Measurements from ENCODE around the gene MGAT4B.
"Not testable (repeated sequence)": the region's sequence is repeated elsewhere in the genome, so short reads cannot be mapped to it uniquely, and the experiment has no call there.

Gene MGAT4B

DNA sequence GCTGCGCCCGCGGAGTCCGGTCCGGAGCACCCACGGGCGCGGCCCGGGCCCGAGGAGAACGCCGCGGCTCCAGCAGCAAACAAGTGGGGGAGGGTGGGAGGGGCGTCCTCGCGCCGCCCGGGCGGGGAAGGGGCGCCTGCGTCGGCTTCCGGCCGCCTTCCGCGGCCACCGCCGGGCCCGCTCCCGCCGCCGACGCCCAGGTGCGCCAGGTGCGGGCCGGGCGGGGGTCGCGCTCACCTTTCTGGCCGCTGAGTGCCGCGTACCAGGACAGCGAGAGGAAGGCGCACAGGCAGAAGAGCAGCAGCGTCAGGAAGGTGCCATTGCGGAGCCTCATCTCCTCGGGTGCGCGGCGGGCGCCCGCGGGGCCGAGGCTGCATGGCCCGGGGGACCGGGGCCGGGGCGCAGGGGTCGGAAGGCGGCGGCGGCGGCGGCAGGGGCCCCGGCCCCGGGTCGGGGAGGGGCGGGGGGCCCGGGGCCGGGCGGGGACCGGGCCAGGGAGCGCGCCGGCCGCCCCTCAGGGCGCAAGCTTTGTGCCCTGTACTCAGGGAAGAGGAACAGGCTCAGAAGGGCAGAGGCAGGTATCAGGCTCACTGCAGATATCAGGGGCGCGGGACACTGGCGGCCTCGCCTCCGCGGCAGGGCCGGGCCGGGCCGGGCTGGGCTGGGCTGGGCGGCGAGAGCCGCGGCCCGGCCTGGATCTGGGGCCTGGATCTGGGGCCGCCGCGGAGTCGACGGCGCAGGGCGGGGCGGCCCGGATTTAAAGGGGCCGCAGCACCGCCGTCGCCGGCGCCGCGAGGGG is at the start of gene MGAT4B:
TSS of gene MGAT4B (minus strand) at position 617 of the 799 bp plus-strand sequence. CDS start at position 334, 283 bp downstream.
- DNase-seq (ENCODE audit: low read depth) = peak; percentile 64

DNA sequence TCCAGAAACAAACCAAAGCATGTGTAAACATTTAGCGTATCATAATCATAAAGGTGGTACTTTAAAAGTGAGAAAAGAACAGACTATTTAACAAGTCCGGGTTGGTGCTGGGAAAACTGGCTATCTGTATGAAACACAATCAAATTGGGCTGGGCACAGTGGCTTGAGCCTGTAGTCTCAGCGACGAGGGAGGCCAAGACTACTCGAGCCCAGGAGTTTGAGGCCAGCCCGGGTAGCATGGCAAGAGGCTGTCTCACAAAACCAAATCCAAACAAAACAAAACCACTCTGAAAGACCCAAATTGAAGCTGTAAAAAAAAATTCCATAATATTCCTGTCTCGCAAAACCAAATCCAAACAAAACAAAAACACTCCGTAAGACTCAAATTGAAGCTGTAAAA is 47.7 kb upstream of the MGAT4B start:
- no peak for DNase-seq (ENCODE audit: low read depth)

DNA sequence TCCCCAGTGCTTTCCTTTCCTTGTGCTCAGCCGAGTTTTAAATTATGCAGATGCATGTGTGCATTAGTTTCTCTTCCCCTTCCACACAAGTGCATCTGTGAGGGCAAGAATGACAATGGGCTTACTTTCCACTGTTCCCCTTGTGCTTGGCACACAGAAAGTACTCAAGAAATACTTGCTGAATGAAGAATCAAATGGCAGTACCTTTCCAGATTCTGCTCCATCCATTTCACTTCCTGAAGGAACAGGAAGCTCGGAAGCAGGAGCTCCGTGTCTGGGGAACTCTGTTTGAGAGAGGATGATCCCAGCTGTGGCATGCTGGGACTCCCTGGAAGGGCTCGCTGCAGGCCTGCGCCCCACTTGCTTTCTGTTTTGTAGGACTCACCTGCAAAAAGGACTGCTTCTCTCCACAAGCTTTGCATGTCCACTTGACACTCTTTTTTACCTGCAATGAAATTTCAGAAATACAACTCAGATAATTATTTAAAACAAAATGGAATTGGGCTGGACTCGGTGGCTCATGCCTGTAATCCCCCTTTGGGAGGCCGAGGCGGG is 46.4 kb upstream of the MGAT4B start:
- no peak for DNase-seq (ENCODE audit: low read depth)

DNA sequence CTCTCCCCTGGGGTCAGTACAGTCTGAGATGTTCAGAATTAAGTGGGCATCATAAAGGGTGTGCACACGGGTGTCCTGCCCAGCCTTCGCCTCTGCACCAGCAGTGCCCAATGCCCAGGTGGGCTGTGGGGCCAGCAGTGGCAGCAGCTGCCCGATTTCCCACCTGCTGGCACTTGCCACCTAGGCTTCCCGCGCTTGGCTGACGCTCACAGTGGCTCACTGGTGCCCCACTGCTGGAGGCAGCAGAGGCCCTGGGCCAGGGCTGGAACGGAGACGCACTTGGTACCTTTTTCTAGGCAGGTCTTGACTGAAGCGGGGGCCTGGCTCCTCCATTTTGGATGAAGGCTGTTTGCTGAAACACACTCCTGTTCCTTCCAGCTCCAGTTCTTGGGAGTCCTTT is 35.0 kb upstream of the MGAT4B start:
- DNase-seq (ENCODE audit: low read depth) = no peak

DNA sequence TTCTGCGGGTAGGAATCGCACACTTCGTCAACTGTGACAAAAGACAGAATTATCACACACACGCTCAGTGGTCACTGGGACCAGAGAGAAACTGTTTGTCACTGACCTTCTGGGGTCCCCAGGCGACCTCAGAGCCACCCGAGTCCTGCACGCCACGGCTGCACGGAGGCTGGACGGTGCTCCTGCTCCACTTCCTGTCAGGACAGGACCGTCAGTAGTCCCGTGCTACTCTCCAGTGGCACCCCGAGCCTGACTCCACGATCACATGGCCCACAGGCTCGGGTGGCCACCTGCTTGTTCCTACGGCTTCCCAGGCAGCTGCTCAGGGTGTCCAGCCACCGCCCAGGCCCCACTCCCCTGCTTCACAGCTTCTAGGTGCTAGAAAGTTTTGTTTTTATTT is 34.1 kb upstream of the MGAT4B start:
- DNase-seq (ENCODE audit: low read depth) = no peak

DNA sequence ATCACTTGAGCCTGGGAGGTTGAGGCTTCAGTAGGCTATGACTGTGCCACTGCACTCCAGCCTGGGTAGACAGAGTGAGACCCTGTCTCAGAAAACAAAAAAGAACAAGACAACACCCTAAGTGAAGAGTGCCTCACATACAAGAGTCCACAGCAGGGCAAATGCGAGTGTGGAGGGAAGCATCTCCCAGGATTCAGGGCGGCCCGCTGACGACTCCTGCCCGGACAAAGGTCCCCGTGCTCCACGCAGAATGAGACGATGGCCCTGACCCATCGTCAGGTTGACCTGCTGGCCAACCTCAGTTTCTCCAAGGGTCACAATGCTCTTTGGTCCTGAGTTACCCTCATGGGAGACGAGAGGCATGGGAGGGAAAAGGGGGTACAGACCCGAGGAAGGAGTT is 33.7 kb upstream of the MGAT4B start:
- DNase-seq (ENCODE audit: low read depth) = no peak

DNA sequence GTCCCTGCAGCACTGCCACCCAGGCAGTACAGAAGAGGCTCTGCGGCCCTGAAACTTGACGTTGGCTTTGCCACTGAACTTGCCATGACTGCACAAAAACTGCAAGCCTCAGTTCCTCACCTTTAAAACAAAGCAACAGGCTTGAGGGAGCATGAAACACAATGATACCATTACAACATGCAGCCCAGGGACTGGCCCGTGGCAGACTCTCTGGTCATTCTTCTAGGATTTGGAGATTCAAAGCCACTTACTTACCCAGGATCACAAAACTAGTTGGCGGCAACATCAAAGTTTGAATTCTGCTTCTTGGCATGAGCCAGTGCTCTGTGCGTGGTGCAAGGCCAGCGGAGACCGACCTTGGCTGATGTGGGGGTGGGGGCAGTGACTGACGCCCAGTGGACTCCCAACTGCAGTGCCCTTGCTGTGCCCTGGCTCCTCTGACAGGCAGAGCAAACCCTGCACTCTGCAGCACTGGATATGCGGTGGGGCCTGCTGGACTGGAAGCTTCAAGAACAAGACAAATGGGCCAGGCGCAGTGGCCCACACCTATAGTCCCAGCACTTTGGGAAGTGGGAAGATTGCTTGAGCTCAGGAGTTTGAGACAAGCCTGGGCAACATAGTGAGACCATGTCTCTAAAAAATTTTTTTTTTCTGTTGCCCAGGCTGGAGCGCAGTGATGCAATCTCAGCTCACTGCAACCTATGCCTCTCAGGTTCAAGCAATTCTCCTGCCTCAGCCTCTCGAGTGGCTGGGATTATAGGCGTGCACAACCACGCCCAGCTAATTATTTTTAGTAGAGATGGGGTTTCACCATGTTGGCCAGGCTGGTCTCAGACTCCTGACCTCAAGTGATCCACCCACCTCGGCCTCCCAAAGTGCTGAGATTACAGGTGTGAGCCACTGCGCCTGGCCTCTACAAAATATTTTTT is 32.9 kb upstream of the MGAT4B start:
- DNase-seq (ENCODE audit: low read depth) = peak; percentile 43

DNA sequence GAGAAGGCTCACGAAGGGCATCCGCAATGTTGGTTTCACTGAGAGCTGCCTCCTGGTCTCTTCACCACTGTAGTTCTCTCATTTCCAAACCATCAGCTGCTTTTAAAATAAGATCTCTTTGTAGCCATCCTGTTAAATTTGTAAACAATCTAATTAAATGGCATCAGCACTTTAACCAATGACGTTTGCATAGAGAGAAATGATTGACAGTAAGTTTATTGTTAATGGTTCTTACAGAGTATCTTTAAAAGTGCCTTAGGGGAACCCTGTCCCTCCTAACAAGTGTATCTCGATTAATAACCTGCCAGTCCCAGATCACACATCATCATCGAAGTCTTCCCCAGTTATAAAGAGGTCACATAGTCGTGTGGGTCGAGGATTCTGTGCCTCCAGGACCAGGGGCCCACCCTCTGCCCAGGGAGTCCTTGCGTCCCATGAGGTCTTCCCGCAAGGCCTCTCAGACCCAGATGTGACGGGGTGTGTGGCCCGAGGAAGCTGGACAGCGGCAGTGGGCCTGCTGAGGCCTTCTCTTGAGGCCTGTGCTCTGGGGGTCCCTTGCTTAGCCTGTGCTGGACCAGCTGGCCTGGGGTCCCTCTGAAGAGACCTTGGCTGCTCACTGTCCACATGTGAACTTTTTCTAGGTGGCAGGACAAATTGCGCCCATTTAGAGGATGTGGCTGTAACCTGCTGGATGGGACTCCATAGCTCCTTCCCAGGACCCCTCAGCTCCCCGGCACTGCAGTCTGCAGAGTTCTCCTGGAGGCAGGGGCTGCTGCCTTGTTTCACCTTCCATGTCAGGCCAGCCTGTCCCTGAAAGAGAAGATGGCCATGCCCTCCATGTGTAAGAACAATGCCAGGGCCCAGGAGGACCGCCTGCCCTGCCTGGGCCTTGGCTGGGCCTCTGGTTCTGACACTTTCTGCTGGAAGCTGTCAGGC is 30.7 kb upstream of the MGAT4B start:
- DNase-seq (ENCODE audit: low read depth) = no peak

DNA sequence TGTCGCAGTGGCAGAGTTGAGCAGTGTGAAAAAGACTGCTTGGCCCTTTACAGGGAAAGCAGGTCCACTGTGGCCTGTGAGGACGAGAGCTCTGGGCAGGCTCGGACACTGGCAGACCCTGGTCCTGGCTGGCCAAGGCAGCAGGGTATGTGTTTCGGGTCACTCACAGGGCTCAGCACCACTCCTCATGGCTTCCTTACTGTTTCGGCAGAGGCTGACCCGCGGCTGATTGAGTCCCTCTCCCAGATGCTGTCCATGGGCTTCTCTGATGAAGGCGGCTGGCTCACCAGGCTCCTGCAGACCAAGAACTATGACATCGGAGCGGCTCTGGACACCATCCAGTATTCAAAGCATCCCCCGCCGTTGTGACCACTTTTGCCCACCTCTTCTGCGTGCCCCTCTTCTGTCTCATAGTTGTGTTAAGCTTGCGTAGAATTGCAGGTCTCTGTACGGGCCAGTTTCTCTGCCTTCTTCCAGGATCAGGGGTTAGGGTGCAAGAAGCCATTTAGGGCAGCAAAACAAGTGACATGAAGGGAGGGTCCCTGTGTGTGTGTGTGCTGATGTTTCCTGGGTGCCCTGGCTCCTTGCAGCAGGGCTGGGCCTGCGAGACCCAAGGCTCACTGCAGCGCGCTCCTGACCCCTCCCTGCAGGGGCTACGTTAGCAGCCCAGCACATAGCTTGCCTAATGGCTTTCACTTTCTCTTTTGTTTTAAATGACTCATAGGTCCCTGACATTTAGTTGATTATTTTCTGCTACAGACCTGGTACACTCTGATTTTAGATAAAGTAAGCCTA is 29.8 kb upstream of the MGAT4B start:
- DNase-seq (ENCODE audit: low read depth) = peak; percentile 59

DNA sequence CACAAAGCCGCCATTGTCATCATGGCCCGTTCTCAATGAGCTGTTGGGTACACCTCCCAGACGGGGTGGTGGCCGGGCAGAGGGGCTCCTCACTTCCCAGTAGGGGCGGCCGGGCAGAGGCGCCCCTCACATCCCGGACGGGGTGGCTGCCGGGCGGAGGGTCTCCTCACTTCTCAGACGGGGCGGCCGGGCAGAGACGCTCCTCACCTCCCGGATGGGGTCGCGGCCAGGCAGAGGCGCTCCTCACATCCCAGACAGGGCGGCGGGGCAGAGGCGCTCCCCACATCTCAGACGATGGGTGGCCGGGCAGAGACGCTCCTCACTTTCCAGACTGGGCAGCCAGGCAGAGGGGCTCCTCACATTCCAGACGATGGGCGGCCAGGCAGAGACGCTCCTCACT is 28.2 kb upstream of the MGAT4B start:
- DNase-seq (ENCODE audit: low read depth) = not testable (repeated sequence)

DNA sequence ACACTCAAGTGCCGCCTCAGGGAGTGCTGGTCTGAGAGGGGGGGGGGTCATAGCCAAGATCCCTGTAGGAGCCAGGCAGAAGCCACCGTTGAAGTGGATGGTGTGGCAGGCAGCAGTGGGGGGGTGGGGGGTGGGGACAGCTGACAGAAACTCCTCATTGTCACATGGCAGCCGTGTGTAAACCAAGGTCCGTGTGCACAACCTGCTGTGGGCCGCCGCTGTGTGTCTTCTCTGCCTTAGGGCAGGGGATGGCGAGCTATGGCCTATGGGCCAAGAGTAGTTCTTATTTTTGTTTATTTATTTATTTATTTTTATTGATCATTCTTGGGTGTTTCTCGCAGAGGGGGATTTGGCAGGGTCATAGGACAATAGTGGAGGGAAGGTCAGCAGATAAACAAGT is 27.5 kb upstream of the MGAT4B start:
- DNase-seq (ENCODE audit: low read depth) = no peak

DNA sequence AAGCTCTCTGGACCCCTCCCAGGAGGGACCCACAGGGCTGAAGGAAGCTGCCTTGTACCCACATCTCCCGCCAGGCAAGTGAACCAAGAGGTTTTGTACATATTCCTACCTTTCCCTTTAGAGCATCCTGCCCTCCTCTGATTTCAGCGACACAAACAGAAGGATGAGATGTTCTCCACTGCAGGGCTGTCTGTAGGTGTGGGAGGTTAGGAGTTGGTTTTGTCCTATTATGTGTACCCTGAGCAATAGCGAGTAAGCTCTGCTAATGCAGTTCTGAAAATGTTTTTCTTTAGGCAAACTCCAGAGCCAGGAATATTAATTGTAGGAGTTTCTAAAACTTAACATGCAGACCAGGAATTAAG is 27.0 kb upstream of the MGAT4B start:
- DNase-seq (ENCODE audit: low read depth) = no peak

DNA sequence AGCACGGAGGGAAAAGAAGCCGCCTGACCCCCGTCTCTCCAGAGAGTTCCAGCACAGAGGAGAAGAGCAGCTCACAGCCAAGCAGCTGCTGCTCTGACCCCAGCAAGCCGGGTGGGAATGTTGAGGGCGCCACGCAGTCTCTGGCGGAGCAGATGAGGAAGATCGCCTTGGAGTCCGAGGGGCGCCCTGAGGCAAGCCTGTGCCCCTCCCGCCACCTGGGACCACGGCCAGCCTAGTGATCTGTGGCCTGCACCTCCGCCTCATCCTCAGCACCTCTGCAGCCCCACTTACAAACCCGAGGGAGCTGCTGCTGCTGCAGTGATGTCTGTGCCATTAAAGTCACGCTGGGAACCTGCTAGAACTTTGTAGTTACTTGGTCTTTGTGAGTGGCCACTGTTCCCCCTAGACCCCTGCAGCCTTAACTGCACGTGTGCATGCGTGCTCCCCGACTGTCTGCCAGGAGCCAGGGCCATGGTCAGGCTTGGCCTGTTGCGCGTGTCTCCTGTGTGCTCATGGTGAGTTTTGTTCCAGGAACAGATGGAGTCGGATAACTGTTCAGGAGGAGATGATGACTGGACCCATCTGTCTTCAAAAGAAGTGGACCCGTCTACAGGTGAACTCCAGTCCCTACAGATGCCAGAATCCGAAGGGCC is 26.5 kb upstream of the MGAT4B start:
- no peak for DNase-seq (ENCODE audit: low read depth)

DNA sequence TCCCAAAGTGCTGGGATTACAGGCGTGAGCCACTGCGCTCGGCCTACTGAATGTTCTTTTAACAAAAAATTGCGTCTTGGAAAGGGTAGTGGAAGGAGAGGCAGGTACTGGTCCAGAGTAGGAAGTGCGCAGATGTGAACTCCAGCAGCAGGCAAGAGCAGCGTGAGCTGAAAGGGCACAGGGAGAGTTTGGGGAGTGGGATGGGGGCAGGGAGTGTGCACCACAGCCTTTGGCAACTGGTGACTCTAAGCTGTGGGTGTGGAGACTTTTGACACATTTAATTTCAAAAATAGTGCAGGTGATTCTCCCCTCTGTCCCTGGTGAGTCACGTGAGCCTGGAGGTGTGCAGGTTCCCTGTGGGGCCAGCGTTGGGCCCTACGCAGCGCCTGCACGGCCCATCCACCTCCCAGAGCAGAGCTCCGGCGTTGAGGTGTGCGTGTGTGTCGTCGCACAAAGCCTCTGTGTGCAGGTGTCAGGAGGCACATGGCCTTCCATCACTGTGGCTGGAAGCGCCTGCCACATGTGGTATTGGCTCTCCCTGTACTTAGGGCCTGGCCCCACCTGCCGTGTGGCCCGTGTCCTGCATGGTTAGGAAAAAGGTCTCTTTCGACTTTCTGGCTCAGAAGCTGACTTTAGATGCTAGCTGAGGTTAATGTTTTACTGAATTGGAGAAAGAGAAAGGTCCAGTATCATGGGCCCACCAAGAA is 25.5 kb upstream of the MGAT4B start:
- no peak for DNase-seq (ENCODE audit: low read depth)

DNA sequence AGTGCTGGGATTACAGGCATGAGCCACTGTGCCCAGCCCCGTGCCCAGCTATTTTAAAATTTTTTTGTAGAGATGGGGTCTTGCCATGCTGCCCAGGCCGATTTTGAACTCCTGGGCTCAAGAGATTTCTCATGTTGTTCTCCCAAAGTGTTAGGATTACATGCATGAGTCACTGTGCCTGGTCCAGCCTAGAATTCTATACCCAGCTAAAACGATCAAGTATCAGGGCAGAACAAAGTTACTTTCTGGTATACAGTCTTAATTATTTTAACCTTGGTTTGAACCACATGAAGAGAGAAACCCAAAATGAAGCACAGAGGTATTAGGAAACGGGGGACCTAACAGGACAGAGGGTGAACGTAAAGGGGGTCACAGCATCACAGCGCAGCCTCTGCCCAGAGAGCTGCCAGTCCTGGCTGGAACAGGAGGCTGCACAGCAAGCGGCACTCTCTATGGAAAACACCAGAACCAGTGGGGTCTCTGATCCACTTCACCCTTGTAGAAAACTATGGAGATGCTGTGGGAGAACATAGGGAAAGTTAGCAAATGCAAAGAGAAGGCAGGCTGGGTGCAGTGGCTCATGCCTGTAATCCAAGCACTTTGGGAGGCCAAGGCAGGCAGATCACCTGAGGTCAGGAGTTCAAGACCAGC is 24.3 kb upstream of the MGAT4B start:
- DNase-seq (ENCODE audit: low read depth) = no peak

DNA sequence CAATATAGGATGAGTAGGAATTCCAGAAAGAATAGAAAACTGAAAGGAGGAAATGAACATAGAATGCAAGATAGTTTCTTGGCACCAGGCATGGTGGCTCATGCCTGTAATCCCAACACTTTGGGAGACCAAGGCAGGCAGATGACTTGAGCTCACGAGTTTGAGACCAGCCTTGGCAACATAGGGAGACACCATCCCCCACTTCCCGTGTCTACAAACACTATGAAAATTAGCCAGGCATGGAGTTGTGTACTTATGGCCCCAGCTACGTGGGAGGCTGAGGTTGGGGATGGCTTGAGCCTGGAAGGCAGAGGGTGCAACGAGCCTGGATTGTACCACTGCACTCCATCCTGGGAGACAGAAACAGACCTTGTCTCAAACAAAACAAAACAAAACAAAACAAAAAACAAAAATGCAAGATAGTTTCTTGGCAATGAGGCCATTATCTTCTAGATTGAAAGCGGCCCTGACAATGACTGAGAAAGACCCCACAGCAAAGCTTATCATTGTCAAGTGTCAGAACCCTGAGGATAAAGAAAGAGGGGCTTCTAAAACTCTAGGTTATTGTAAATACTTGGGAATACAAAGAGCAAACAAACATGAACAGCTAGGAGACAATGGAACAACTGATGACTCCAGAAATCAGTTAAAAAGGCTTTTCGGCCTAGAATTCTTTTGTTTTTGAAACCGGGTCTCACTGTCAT is 23.2 kb upstream of the MGAT4B start:
- DNase-seq (ENCODE audit: low read depth) = no peak

DNA sequence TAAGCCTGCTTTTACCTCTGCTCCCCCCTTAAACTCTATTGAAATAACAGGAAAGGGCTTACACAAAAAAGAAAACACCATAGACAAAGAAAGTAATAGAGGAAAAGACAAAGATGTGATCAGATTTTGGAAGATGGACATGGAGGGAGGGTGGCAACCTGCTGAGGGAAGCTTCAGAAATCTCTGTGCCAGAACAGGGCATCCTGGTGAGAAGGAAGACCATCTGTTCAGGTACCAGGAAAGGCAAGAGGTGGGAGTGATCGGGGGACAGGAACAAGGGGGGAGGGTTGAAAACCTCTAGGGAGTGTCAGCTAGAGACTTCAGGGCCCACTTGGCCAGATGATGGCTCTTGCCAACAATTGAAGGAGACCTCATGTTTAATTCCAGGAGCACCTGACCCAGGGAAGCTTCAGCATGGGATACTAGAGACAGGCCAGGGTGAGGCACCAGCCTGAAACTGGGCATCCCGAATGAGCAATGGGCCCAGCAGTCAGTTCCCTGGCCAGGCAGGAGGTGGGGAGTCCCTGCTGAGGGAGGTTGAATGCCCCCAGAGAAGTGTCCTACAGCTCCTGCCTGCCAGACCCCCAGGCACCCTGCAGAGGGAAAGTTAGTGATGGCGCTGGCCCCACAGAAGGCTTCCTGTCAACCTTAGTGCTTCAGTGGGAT is 22.2 kb upstream of the MGAT4B start:
- DNase-seq (ENCODE audit: low read depth) = no peak

DNA sequence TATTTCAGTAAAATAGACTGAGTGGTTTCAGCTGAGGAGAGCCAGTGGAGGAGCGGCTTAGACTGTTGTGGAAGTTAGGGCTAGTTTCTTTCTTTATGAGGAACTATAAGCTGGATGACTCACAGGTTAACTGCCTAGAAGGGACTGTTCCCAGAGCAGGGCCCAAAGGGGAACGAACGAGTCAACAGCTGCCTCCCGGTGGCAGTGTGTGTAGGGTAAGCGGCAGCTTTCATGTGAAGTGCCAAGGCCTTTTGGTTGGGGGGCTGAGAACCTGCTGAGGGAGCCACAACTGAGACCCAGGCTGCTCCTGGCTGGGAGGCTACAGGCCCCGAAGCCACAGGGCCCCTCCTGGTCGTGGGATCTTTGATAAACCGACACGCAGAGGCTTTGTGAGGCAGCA is 21.0 kb upstream of the MGAT4B start:
- peak; percentile 78 for DNase-seq (ENCODE audit: low read depth)

Measured in amniotic epithelial cell (primary cell).